AG09309 (cell line): Measurements from ENCODE around the gene IER5.
"Not testable (repeated sequence)": the region's sequence is repeated elsewhere in the genome, so short reads cannot be mapped to it uniquely, and the experiment has no call there.

Experiments used
- DNase-seq: peaks from one replicate; pipeline ENCODE4 v3.0.0-alpha.2; 2010; ENCODE audit warnings: low read depth
- H3K4me3 ChIP-seq: 2 replicates; pipeline ENCODE4 v1.5.1; 2011; ENCODE audit warnings: mild to moderate bottlenecking, low read depth, low read length, moderate library complexity; ENCODE audit not compliant: control insufficient read depth
- CTCF ChIP-seq: IDR thresholded peaks from 2 replicates; pipeline ENCODE4 v1.5.1; 2011; ENCODE audit warnings: mild to moderate bottlenecking, low read depth, low read length, inconsistent platforms; ENCODE audit not compliant: insufficient read depth, control insufficient read depth; ENCODE audit errors: missing control alignments

IER5 gene

GRCh38 chr1:181088079-181089016 is at the start of gene IER5:
Gene IER5, plus strand, starts transcription at chr1:181088700. Its CDS starts 203 bp downstream, at chr1:181088903.
- TF ChIP-seq CTCF: no peak
- peak; percentile 83 for DNase-seq
- H3K4me3 ChIP-seq: peak within 1 kb of the TSS; percentile 82

- no peak for DNase-seq
- H3K4me3 ChIP-seq: no peak overlapping the region
- TF ChIP-seq CTCF: no peak
Observed at GRCh38 chr1:181040284-181040865, 48.1 kb upstream of the IER5 start.

- DNase-seq: no peak
- no peak overlapping the region for H3K4me3 ChIP-seq
- TF ChIP-seq CTCF: no peak
Observed at GRCh38 chr1:181043025-181043888, 45.2 kb upstream of the IER5 start.

- TF ChIP-seq CTCF: no peak
- H3K4me3 ChIP-seq: no peak overlapping the region
- no peak for DNase-seq
Observed at GRCh38 chr1:181044449-181044966, 44.0 kb upstream of the IER5 start.

- DNase-seq, H3K4me3 ChIP-seq: not testable (repeated sequence)
Observed at GRCh38 chr1:181045946-181046345, 42.6 kb upstream of the IER5 start.

- no peak for DNase-seq
- no peak for TF ChIP-seq CTCF
- no peak overlapping the region for H3K4me3 ChIP-seq
Observed at GRCh38 chr1:181049378-181049777, 39.1 kb upstream of the IER5 start.
